ENCODE measurements around the gene PRR5L.

PRR5L gene

DNA sequence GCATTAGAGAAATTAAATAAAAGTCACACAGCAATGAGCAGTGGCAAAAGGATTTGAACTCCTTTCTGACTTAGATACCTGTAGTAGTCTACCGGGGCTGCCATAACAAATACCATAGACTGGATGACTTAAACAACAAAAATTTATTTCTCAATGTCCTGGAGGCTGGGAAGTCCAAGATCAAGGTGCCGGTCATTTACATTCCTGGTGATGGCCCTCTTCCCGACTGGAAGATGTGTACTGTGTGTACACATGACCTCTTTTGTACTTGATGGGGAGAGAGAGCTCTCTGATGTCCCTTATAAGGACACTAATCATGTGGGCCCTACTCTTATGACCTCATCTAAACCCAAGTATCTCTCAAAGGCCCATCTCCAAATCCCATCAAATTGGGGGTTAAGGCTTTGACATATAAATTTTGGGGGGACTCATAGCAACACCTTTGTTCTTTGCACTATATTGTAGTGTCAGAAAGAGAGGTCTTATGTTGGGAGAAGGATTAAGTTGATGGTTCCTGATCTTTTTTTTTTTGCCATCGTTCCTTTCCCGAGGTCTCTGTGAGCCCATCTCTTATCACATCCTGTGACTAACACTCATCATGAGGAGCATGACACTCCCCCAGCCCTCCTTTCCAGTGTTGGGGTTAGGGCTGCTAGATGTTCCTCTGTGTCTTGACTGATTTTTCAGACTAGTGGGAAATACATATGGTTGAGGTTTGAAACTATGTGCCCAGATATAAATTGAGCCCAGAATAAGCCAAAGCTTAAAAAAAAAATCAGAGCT, 109.7 kb downstream of the PRR5L start:
- peaks cover 32% of the 10 kb centered on the region for H3K36me3 Mint-ChIP-seq (ENCODE audit: low read depth)
- H3K4me1 Mint-ChIP-seq: peaks cover 9% of the 10 kb centered on the region
- peaks cover 3% of the 10 kb centered on the region for H3K27me3 Mint-ChIP-seq (ENCODE audit: low read depth, poor library complexity)
- no peak overlapping the region for H3K27ac Mint-ChIP-seq
- H3K9me3 Mint-ChIP-seq: no peaks in the 10 kb centered on the region
- H3K4me3 Mint-ChIP-seq: no peak overlapping the region
- TF ChIP-seq, protein P1, sequence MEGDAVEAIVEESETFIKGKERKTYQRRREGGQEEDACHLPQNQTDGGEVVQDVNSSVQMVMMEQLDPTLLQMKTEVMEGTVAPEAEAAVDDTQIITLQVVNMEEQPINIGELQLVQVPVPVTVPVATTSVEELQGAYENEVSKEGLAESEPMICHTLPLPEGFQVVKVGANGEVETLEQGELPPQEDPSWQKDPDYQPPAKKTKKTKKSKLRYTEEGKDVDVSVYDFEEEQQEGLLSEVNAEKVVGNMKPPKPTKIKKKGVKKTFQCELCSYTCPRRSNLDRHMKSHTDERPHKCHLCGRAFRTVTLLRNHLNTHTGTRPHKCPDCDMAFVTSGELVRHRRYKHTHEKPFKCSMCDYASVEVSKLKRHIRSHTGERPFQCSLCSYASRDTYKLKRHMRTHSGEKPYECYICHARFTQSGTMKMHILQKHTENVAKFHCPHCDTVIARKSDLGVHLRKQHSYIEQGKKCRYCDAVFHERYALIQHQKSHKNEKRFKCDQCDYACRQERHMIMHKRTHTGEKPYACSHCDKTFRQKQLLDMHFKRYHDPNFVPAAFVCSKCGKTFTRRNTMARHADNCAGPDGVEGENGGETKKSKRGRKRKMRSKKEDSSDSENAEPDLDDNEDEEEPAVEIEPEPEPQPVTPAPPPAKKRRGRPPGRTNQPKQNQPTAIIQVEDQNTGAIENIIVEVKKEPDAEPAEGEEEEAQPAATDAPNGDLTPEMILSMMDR (IDR thresholded peaks at IDR 0.05): no peak
- no peak for DNase-seq

GRCh38 chr11:36407356-36407755, 111.3 kb downstream of the PRR5L start:
- Mint-ChIP-seq H3K36me3 (ENCODE audit: low read depth) (peaks cover 37% of the 10 kb centered on the region), H3K4me1 (peaks cover 9% of the 10 kb centered on the region), H3K27ac (no peak overlapping the region), H3K27me3 (ENCODE audit: low read depth, poor library complexity) (peaks cover 3% of the 10 kb centered on the region), H3K4me3 (no peak overlapping the region), H3K9me3 (no peaks in the 10 kb centered on the region)
- DNase-seq: no peak
- TF ChIP-seq, protein P1 (IDR thresholded peaks at IDR 0.05): no peak

- peak overlapping the region; percentile 6 for H3K27ac Mint-ChIP-seq
- H3K4me3 Mint-ChIP-seq: no peak overlapping the region
- no peaks in the 10 kb centered on the region for H3K9me3 Mint-ChIP-seq
- TF ChIP-seq, protein P1 (IDR thresholded peaks at IDR 0.05): no peak
- H3K36me3 Mint-ChIP-seq (ENCODE audit: low read depth): peaks cover 41% of the 10 kb centered on the region
- no peak for DNase-seq
- peaks cover 9% of the 10 kb centered on the region for H3K4me1 Mint-ChIP-seq
- H3K27me3 Mint-ChIP-seq (ENCODE audit: low read depth, poor library complexity): peaks cover 3% of the 10 kb centered on the region
These were observed 112.5 kb downstream of the PRR5L start for GRCh38 chr11:36408498-36409136.

DNA sequence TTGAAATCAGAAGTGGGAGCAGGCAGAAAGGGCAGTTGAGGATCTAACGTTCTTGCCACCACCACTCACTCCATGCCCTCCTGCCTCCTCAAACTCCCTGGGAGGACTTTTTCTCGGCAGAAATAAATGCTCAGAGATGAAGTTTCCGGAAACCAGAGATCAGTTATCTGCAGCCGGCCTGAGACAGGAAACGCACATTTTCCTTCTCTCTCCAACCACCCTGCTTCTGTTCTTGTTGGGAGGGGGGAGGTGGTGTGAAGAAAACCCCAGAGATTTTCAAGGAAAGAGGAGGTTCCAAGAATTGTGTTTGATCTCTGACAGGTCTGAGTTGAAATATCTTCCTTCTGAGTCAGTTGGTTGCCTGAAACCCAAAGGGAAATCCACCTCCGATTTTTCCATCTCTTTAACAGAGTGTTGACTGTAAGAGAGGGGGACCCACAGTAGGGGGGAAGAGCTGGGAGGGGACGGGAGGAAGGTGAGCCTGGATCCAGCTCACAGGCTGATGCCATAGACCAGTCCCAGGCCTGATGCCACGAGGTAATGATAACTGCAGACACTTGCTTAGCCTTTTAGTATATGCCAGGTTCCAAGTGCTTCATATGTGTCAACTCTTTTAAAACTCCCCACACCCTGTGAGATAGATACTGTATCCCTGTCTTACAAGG, 113.2 kb downstream of the PRR5L start:
- H3K4me1 Mint-ChIP-seq: peaks cover 9% of the 10 kb centered on the region
- peak overlapping the region; percentile 6 for H3K27ac Mint-ChIP-seq
- peaks cover 35% of the 10 kb centered on the region for H3K36me3 Mint-ChIP-seq (ENCODE audit: low read depth)
- H3K4me3 Mint-ChIP-seq: no peak overlapping the region
- TF ChIP-seq, protein P1 (IDR thresholded peaks at IDR 0.05): no peak
- no peak for DNase-seq
- H3K9me3 Mint-ChIP-seq: no peaks in the 10 kb centered on the region
- peaks cover 3% of the 10 kb centered on the region for H3K27me3 Mint-ChIP-seq (ENCODE audit: low read depth, poor library complexity)

GRCh38 chr11:36411202-36411640, 115.1 kb downstream of the PRR5L start:
- H3K27ac Mint-ChIP-seq: peak overlapping the region; percentile 57
- TF ChIP-seq, protein P1 (IDR thresholded peaks at IDR 0.05): no peak
- peaks cover 3% of the 10 kb centered on the region for H3K27me3 Mint-ChIP-seq (ENCODE audit: low read depth, poor library complexity)
- H3K36me3 Mint-ChIP-seq (ENCODE audit: low read depth): peaks cover 38% of the 10 kb centered on the region
- H3K9me3 Mint-ChIP-seq: peaks cover 8% of the 10 kb centered on the region
- H3K4me3 Mint-ChIP-seq: no peak overlapping the region
- no peak for DNase-seq
- peaks cover 9% of the 10 kb centered on the region for H3K4me1 Mint-ChIP-seq
